ENCODE results near the gene TUT4. TPM values are rescaled to one million over a fixed set of nuclear protein-coding genes. Genes with fewer than 3 reads are reported as not detected.
A peak's percentile ranks its signal among the peaks of the same experiment; 100 is the strongest.

Gene TUT4
- total RNA-seq, 1 donor from 2014 or later, result 32.1 TPM

- H3K27me3 ChIP-seq (ENCODE audit: control insufficient read depth, insufficient read depth, low read length), result no peaks in the 10 kb centered on the region
- no peaks in the 10 kb centered on the region for H3K36me3 ChIP-seq (ENCODE audit: control insufficient read depth, insufficient read depth, low read length)
- no peak for DNase-seq (ENCODE audit: low read depth)
- no peak overlapping the region for H3K4me3 ChIP-seq (ENCODE audit: low read depth, low read length)
- no peak for TF ChIP-seq CTCF (IDR thresholded peaks at IDR 0.05; ENCODE audit: insufficient read depth, low read length, poor library complexity, severe bottlenecking)
Observed at GRCh38 chr1:52556641-52557360, 3.9 kb upstream of the TUT4 start.

GRCh38 chr1:52554756-52555155, 1.9 kb upstream of the TUT4 start:
- no peak for TF ChIP-seq CTCF (IDR thresholded peaks at IDR 0.05; ENCODE audit: insufficient read depth, low read length, poor library complexity, severe bottlenecking)
- Histone ChIP-seq H3K4me3 (ENCODE audit: low read depth, low read length) (no peak overlapping the region), H3K27me3 (ENCODE audit: control insufficient read depth, insufficient read depth, low read length) (no peaks in the 10 kb centered on the region), H3K36me3 (ENCODE audit: control insufficient read depth, insufficient read depth, low read length) (no peaks in the 10 kb centered on the region)
- DNase-seq (ENCODE audit: low read depth), result no peak

GRCh38 chr1:52554267-52554640, 1.4 kb upstream of the TUT4 start:
- TF ChIP-seq CTCF (IDR thresholded peaks at IDR 0.05; ENCODE audit: insufficient read depth, low read length, poor library complexity, severe bottlenecking), result no peak
- no peak for DNase-seq (ENCODE audit: low read depth)
- peak overlapping the region; percentile 93 for H3K4me3 ChIP-seq (ENCODE audit: low read depth, low read length)
- no peaks in the 10 kb centered on the region for H3K36me3 ChIP-seq (ENCODE audit: control insufficient read depth, insufficient read depth, low read length)
- no peaks in the 10 kb centered on the region for H3K27me3 ChIP-seq (ENCODE audit: control insufficient read depth, insufficient read depth, low read length)

- Histone ChIP-seq H3K36me3 (ENCODE audit: control insufficient read depth, insufficient read depth, low read length) (no peaks in the 10 kb centered on the region), H3K27me3 (ENCODE audit: control insufficient read depth, insufficient read depth, low read length) (no peaks in the 10 kb centered on the region), H3K4me3 (ENCODE audit: low read depth, low read length) (peak overlapping the region; percentile 93)
- TF ChIP-seq CTCF (IDR thresholded peaks at IDR 0.05; ENCODE audit: insufficient read depth, low read length, poor library complexity, severe bottlenecking), result no peak
- peak; percentile 38 for DNase-seq (ENCODE audit: low read depth)
Observed at GRCh38 chr1:52553362-52554266, 722 bp upstream of the TUT4 start.

- H3K4me3 ChIP-seq (ENCODE audit: low read depth, low read length), result peak overlapping the region; percentile 93
- no peak for DNase-seq (ENCODE audit: low read depth)
- no peaks in the 10 kb centered on the region for H3K27me3 ChIP-seq (ENCODE audit: control insufficient read depth, insufficient read depth, low read length)
- TF ChIP-seq CTCF (IDR thresholded peaks at IDR 0.05; ENCODE audit: insufficient read depth, low read length, poor library complexity, severe bottlenecking), result no peak
- H3K36me3 ChIP-seq (ENCODE audit: control insufficient read depth, insufficient read depth, low read length), result no peaks in the 10 kb centered on the region
Observed at GRCh38 chr1:52552236-52552504, 722 bp downstream of the TUT4 start.

Data from kidney epithelial cell (primary cell).